Esophagus muscularis mucosa (tissue), 4 donors: ENCODE results near the gene CCNE1.

Experiments
- CTCF ChIP-seq, 3 experiments: fragments of 200-600 bp in 2 of 3; fragments of 450-650 bp in 1 of 3; sonication (generic) in 2 of 3; IDR thresholded peaks; one replicate each; pipeline ENCODE4 v1.5.1; 2017 to 2019; ENCODE audit warnings: antibody characterized with exemption in 3 of 3, mild to moderate bottlenecking in 2 of 3, moderate library complexity in 1 of 3
- EP300 ChIP-seq: sonication (generic); formaldehyde crosslinking; IDR thresholded peaks from one replicate; pipeline ENCODE4 v1.6.1; 2017; ENCODE audit warnings: antibody characterized with exemption
- POLR2A ChIP-seq: fragments of 450-650 bp; IDR thresholded peaks from one replicate; pipeline ENCODE4 v1.6.1; 2017; ENCODE audit warnings: antibody characterized with exemption, moderate library complexity, mild to moderate bottlenecking, low read depth
- POLR2AphosphoS5 ChIP-seq, 2 donors: sonication (generic); formaldehyde crosslinking; IDR thresholded peaks; one replicate each; pipeline ENCODE4 v1.6.1; 2017; ENCODE audit warnings: antibody characterized with exemption in 2 of 2

GRCh38 chr19:29768166-29768565 lies 43.6 kb upstream of the CCNE1 start:
- no peak for TF ChIP-seq CTCF (IDR thresholded peaks at IDR 0.05)
- no peak for TF ChIP-seq POLR2AphosphoS5 (IDR thresholded peaks at IDR 0.05)
- TF ChIP-seq POLR2A: no peak
- no peak for TF ChIP-seq EP300
